ENCODE results near the gene ARRB2. TPM values are rescaled to one million over a fixed set of nuclear protein-coding genes. Genes with fewer than 3 reads are reported as not detected.

The ARRB2 gene
- total and polyA plus RNA-seq, 2 experiments from 2014 or later: 37.3 to 45.0 TPM

- Histone ChIP-seq H3K4me2 (peak overlapping the region; percentile 91), H3K4me3 (peak overlapping the region; percentile 75), H3F3A (replicated peaks; ENCODE audit: low read depth) (peaks cover 10% of the 10 kb centered on the region; the same call in 1 of the 2 replicates), H3K9me2 (ENCODE audit: insufficient read depth) (no peaks in the 10 kb centered on the region), H3K27me3 (ENCODE audit: insufficient read depth) (peaks cover 76% of the 10 kb centered on the region), H3K79me2 (replicated peaks; ENCODE audit: insufficient read depth) (no peaks in the 10 kb centered on the region), H4K20me1 (replicated peaks; ENCODE audit: insufficient read depth) (0 out of 2 replicates have a peak, but pooled peaks cover 5% of the 10 kb centered on the region), H3K4me1 (ENCODE audit: insufficient read depth) (peaks cover 9% of the 10 kb centered on the region; the same call in 1 of the 2 replicates), H3K36me3 (ENCODE audit: insufficient read depth) (no peaks in the 10 kb centered on the region), H2AFZ (peak overlapping the region; percentile 96), H3K27ac (ENCODE audit: low read depth) (no peak overlapping the region)
- Mint-ChIP-seq H3K27ac (no peak overlapping the region), H3K27me3 (ENCODE audit: insufficient read depth, low read depth, poor library complexity) (peaks cover 66% of the 10 kb centered on the region), H3K4me3 (peak overlapping the region; percentile 70), H3K4me1 (peaks cover 12% of the 10 kb centered on the region), H3K9me3 (no peaks in the 10 kb centered on the region; the same call in 1 of the 3 replicates), H3K36me3 (ENCODE audit: low read depth) (no peaks in the 10 kb centered on the region; the same call in 2 of the 3 replicates)
- TF ChIP-seq EZH2 (IDR thresholded peaks at IDR 0.05; ENCODE audit: low read depth, unreplicated experiment): no peak
- TF ChIP-seq JUNB (IDR thresholded peaks at IDR 0.05; ENCODE audit: unreplicated experiment): no peak
- TF ChIP-seq ZNF462 (CRISPR knock-in tag; IDR thresholded peaks at IDR 0.05): no peak
- no peak for TF ChIP-seq NANOG (IDR thresholded peaks at IDR 0.05; ENCODE audit: borderline replicate concordance)
- TF ChIP-seq ETS1 (IDR thresholded peaks at IDR 0.05): no peak
- no peak for TF ChIP-seq STAT1 (IDR thresholded peaks at IDR 0.05; ENCODE audit: unreplicated experiment)
- TF ChIP-seq ZNF331 (CRISPR knock-in tag; IDR thresholded peaks at IDR 0.05; ENCODE audit: low read depth): no peak
- no peak for TF ChIP-seq CTCF (conservative IDR thresholded peaks at IDR 0.05; ENCODE audit: low read depth in 2 of 2)
- no peak for TF ChIP-seq CREB1 (CRISPR knock-in tag; IDR thresholded peaks at IDR 0.05; ENCODE audit: low read depth)
- no peak for TF ChIP-seq REST (IDR thresholded peaks at IDR 0.05; ENCODE audit: unreplicated experiment)
- no peak for TF ChIP-seq EZH2phosphoT487 (IDR thresholded peaks at IDR 0.05; ENCODE audit: unreplicated experiment)
- no peak for TF ChIP-seq POLR2AphosphoS5 (IDR thresholded peaks at IDR 0.05; ENCODE audit: low read depth)
- TF ChIP-seq ZNF114 (CRISPR knock-in tag; IDR thresholded peaks at IDR 0.05): no peak
- ATAC-seq (no peak), DNase-seq (ENCODE audit: low spot score) (no peak)
Observed at GRCh38 chr17:4740025-4740351, 29.6 kb downstream of the ARRB2 start.
